ENCODE results near the gene NOS1AP.

DNA sequence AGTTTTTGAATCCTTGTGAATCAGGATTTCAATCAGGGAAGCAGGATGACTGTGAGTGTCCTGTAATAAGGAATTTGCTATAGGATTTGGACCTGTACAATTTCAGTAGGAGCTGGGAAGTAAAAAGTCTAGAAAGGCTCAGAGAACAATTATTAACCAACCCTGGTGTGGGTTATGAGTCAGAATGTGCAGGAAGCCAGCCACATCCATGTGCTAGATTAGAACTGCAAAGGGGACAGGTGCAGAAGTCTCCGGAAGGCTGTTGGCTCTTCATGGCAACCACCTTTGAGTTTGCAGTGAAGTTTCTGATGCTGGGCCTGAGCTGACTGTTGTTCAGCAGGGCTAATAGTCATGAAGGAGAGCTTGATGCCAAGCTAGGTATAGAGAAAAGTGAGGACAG, 236.5 kb downstream of the NOS1AP start:
- TF ChIP-seq CTCF (IDR thresholded peaks at IDR 0.05) (no peak), EP300 (IDR thresholded peaks at IDR 0.05; ENCODE audit: low read depth) (no peak), POLR2AphosphoS5 (IDR thresholded peaks at IDR 0.05) (no peak), POLR2A (IDR thresholded peaks at IDR 0.05) (no peak)

Data from transverse colon (tissue), 4 donors.